ENCODE results near the gene SMIM3. TPM values are rescaled to one million over a fixed set of nuclear protein-coding genes. Genes with fewer than 3 reads are reported as not detected.

Gene SMIM3
- total and polyA plus RNA-seq, 2 of the 4 experiments (the other 2 are of a cell fraction) = 37.5 to 53.4 TPM

GRCh38 chr5:150778517-150779396, at the start of gene SMIM3 (continued):
- TF ChIP-seq, protein P1, sequence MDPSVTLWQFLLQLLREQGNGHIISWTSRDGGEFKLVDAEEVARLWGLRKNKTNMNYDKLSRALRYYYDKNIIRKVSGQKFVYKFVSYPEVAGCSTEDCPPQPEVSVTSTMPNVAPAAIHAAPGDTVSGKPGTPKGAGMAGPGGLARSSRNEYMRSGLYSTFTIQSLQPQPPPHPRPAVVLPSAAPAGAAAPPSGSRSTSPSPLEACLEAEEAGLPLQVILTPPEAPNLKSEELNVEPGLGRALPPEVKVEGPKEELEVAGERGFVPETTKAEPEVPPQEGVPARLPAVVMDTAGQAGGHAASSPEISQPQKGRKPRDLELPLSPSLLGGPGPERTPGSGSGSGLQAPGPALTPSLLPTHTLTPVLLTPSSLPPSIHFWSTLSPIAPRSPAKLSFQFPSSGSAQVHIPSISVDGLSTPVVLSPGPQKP (IDR thresholded peaks at IDR 0.05; ENCODE audit: borderline replicate concordance, low read depth, low read length) = no peak
- no peak for TF ChIP-seq RFX5 (IDR thresholded peaks at IDR 0.05; ENCODE audit: low read depth, low read length)
- TF ChIP-seq BHLHE40 (IDR thresholded peaks at IDR 0.05; ENCODE audit: low read depth, low read length) = peak; percentile 57; the same call in 1 of the 2 replicates
- TF ChIP-seq RCOR1 (IDR thresholded peaks at IDR 0.05; ENCODE audit: insufficient replicate concordance, low read length) = no peak
- TF ChIP-seq FOS (IDR thresholded peaks at IDR 0.05; ENCODE audit: low read depth, low read length) = peak; percentile 3; the same call in 1 of the 2 replicates
- TF ChIP-seq MAFK (IDR thresholded peaks at IDR 0.05; ENCODE audit: low read depth, low read length) = no peak

All from IMR-90 (cell line).